ENCODE data around the gene MOCS2. TPM values are rescaled to one million over a fixed set of nuclear protein-coding genes. Genes with fewer than 3 reads are reported as not detected.

MOCS2 gene
- total RNA-seq, 1 donor, result 6.2 TPM

GRCh38 chr5:53055365-53055764, 54.2 kb downstream of the MOCS2 start:
- DNase-seq (ENCODE audit: low read depth in 2 of 3, low spot score in 2 of 3), result no peak

- no peak for DNase-seq (ENCODE audit: low read depth in 2 of 3, low spot score in 2 of 3)
Measured at GRCh38 chr5:53053364-53053763, 56.2 kb downstream of the MOCS2 start.

- DNase-seq (ENCODE audit: low read depth in 2 of 3, low spot score in 2 of 3), result no peak
Measured at GRCh38 chr5:53052499-53052898, 57.1 kb downstream of the MOCS2 start.

GRCh38 chr5:53048248-53048647, 61.3 kb downstream of the MOCS2 start:
- DNase-seq (ENCODE audit: low read depth in 2 of 3, low spot score in 2 of 3), result no peak

Other genes with a start within 250 kb of the MOCS2 start
- 1.6 TPM for gene ITGA2, start 120.4 kb downstream of the MOCS2 start, total RNA-seq

Data from hematopoietic multipotent progenitor cell (in vitro differentiated cells).